ENCODE measurements around the gene AATK.

The AATK gene

GRCh38 chr17:81106716-81107115, 59.3 kb downstream of the AATK start:
- no peak for DNase-seq

DNA sequence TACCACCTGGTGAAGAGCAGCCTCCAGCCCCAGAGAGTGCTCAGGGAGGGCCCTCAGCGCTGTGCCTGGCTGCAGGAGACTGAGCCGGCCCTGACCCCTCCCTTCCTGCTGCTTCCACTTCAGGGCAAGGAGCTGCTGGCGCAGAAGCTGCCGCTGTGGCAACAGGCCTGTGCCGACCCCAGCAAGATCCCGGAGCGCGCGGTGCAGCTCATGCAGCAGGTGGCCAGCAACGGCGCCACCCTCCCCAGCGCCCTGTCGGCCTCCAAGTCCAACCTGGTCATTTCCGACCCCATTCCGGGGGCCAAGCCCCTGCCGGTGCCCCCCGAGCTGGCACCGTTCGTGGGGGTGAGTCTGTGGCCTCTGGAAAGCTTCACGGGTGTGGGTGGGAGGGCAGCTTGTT, 62.6 kb downstream of the AATK start:
- no peak for DNase-seq

GRCh38 chr17:81102869-81103268, 63.2 kb downstream of the AATK start:
- DNase-seq, result no peak

GRCh38 chr17:81102352-81102751, 63.7 kb downstream of the AATK start:
- no peak for DNase-seq

DNA sequence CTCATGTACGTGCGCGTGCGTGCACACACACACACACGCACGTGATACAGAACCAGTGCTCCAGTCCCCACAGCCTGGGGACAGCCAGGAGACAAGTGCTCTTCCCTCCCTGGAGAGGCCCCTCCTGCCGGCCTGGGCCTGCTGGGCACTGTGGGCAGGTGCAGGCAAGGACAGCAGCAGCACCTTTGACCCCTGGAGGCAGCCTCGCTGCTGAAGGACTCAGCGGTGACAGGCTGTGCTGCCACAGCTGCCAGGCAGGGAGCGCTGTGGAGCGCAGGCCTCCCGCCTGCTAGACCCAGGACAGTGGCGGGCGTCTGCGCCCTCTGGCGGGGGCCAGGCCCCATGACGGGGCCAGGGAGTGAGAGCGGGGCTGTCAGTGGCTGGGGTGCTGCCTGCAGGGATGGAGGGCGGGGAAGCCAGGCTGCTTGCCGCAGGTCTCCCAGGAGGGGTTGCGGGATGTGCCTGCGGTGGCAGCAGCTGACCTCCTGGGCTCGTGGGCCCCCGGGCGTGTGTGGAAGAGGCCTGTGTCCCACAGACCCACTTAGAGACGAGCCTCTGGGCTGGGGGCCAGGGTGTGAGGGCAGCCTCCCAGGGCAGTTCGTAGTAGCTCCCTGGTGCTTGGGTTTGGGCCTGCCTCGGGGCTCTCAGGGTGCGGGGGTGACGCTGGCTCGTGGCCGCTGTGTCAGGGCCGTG, 64.3 kb downstream of the AATK start:
- DNase-seq, result peak; percentile 88

GRCh38 chr17:81100668-81101067, 65.4 kb downstream of the AATK start:
- DNase-seq, result no peak

GRCh38 chr17:81099888-81100287, 66.1 kb downstream of the AATK start:
- no peak for DNase-seq

DNA sequence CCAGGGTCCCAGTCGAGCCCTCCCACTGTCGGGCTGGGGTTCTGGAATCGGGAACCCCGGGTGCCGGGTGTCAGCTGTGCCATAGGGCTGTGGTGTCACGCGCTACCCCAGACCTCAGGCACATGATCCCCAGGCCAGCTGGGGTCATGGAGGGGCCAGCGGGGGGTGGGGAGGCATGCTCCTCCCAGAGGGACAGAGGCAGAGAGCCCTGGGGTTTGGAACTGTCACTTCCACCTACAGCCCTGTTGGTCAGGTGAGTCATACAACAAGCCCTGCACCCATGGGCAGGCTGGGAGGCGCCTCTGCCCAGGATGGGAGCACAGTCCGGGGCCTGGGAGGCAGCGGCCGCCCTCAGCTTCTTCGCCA, 68.1 kb downstream of the AATK start:
- DNase-seq, result peak; percentile 27

GRCh38 chr17:81097134-81097942, 68.7 kb downstream of the AATK start:
- peak; percentile 44 for DNase-seq

DNA sequence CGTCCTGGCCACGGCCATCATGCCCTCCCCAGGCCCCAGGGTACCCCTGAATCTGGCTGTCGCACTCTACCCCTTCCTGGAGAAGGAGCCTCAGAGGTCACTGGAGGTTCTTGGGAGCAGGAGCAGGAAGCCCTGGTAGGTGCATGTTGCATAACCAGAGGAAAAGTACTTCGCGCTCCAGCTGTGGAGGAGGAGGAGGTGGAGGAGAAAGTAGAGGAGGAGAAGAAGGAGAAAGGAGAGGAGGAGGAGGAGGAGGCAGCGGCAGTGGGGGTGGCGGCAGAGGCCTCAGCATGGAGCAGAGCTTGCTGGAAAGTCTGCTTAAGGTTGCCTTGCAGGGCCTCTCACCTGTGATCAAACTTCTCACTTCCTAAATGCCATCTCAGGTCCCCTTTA, 69.3 kb downstream of the AATK start:
- no peak for DNase-seq

GRCh38 chr17:81095383-81095762, 70.6 kb downstream of the AATK start:
- DNase-seq, result peak; percentile 22

DNA sequence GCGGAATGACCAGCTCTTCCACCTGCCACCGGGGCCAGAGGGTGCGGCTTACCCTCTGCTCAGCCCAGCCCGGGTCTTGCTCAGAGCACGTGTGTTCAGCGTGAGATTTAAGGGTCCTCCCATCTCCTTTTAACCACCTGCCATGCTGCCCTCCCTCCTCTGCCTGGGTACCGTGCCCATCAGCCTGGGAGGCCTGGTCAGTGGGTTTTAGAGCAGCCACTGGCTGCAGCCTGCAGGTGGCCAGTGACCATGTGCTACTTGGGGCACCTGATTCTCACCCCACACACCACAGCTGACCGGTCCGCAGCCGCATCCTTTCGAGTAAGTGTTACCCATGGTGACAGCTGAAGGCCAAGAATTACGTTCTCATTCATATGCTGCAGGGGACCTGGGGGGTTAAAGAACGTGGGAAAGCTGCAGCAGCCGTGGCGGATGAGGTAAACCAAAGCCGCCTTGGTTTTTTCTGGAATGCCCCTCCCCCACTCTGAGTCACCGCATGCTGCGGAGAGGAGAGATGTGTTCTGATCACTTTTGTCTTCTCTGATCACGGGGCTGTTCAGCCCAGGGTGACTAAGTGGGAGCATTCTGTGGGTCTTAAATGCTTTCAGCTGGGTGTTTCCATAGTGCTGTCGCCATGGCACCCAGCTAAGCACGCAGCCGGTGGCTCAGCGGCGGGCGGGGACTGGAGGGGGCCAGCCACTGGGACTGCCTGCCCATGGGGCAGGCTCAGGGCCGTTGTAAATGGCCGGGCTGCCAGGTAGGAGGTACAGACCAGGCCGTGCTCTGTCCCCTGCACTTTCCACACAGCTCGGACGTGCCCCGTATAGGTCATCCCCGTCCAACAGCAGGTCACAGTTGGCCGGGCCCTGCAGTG, 71.3 kb downstream of the AATK start:
- DNase-seq, result peak; percentile 93

DNA sequence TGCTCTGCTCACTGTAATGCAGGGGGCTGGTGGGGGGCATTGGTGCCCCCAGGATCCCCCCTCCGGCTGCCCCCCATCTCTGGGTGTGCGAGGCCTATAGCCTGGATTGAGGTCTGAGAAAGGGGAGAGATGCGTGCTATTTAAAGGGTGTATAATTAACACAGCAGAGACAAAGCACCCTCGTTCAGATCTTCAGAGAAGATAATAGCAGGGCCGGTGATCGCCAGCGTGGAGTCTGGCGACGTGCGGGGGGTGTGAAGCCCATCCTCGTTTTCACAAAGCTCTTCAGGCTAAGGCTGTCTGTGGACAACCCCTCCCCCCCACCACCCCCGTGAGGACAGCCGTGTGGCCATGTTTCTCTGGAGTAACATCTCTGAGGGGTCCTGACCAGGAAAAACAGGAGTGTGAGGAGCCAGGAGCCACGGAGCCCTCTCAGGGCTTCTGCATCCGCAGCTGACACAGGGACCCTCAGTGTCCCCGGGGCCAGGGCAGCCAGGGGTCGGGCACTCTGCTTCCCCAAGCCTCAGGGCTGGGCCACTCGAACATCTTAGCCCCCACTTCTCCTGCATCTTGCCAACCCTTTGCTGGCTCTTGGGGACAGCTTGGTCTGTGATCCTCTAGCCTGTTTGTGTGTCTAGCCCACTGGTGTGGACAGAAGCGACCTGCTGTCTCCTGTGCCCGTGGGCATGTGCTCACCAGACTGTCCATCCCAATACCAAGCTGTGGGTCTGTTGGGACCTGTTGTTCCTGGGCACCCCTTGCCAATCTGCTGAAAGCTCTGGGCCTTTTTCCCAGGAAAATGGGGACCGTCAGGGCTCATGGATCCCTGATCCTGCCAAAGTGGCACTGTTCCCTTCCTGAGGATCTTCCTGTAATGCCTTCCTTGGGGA, 72.2 kb downstream of the AATK start:
- no peak for DNase-seq

GRCh38 chr17:81092518-81093095, 73.4 kb downstream of the AATK start:
- DNase-seq, result no peak

- no peak for DNase-seq
Measured at GRCh38 chr17:81091774-81092517, 74.1 kb downstream of the AATK start.

DNA sequence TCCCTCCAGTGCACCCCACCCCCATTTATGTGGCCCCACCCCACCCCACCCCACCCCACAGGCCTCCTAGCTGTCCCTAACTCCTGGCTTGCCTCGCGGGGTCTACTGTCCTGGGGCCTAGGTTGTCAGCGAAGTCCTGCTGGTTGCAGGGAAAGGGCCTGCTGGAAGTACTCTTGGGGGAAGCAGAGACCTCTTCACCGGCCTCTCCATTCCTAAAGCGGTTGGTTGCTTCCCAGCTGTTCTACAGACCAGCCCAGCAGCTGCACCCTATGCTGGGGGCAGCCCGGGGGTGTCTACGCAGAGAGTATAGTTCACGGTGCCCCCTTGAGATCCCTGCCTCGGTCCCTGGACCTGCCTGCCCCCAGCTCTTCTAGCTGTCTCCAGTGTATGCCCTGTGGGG, 74.9 kb downstream of the AATK start:
- DNase-seq, result no peak

DNA sequence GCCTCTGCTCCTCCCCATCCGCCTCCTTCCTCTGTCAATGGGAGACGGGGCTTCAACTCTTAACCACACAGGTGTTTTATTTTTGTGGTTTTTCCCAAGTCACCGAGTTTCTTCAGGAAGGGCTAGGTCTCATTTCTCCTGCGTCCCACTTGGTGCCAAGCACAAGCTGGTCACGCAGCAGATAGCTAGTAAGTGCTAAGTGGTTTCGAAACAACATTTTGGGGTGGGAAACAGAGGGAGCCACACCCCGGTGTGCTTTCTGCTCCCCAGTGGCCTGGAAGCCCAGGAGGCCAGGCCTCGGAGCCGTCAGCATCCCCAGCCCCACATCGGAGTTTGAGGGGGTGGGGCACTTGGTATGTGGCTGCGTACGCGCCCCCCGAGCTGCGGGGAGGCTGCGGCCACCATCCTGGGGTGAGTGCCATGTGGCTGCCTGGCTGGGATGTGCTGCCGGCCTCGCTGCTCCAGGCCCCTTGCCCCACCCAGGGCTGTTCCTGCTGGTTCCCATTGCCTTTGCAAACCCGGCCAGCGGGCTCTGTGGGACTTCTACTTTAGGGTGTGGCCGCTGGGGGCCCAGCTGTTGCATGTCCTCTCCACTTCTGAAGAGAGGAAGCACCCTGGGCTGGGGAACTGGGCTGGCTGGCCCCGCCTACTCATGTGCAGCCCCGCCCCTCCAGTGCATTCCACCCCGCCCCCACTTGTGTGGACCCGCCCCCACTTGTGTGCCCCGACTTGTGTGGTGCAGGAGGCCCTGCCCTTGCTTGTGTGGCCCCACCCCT, 75.5 kb downstream of the AATK start:
- DNase-seq, result peak; percentile 73

DNA sequence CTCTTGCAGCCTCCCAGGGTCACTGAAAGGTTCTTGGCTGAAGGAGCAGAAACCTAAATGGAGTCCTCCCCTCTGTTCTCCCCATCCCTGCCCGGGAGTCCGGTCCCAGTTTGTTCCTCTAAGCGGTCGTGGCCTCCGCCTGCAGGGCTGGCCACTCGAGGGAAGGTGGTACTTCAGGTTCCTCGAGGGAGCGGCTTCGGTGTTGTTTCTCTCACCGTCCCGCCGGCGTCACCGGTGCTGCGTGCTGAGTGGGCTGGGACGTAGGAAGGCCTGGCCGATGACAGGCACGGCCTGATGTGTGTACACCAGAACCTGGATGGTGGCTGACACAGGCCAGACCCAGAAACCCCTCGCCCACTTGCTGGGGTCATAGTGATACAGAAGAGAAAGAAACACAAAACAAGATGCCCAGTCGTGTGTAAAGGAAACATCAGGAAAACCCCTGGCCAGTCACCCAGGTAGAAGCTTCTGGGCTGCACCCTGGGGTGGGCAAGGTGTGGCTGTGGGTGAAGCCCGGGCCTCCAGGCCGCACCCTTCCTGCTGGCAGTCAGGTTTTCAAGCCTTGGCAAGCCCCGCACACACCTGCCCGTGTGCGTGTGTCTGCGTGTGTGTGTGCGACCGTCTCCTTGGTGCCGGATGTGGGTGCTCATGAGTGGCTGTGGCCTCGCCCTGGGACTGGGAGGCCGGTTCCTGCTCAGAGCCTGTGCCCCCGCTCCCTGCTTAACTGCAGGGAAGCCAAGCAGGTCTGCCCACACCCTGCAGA, 79.1 kb downstream of the AATK start:
- no peak for DNase-seq

- no peak for DNase-seq
Measured at GRCh38 chr17:81085420-81085911, 80.6 kb downstream of the AATK start.
